Body of pancreas (tissue), 4 donors: ENCODE data around the gene AFG1L.

ENCODE experiments used
- CTCF ChIP-seq, 7 experiments: fragments of 450-650 bp in 4 of 7; fragments of 200-600 bp in 3 of 7; sonication (generic) in 3 of 7; IDR thresholded peaks; one replicate each; pipeline ENCODE4 v1.5.1; 2016 to 2019; ENCODE audit warnings: antibody characterized with exemption in 7 of 7
- POLR2A ChIP-seq, 3 donors: fragments of 450-650 bp; IDR thresholded peaks; one replicate each; pipeline ENCODE4 v1.6.1; 2016; ENCODE audit warnings: antibody characterized with exemption in 3 of 3, mild to moderate bottlenecking in 2 of 3

DNA sequence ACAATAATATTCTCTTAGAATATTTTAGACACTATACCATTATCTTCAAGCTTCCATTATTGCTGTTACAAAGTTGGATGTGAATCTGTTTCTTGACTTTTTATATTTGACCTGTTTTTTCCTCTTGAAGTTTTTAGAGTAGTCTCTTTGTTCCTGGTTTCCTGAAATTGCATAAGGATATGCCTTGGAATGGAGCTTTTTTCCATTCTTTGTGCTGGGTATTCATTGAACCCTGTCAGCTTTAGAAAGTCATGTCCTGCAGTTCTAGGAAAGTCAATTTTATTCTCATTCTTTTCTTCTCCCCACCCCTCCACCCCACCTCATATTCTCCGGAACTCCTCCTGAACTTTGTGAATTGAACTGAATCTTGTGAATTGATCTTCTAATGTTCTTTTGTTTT is 173.5 kb downstream of the AFG1L start:
- TF ChIP-seq POLR2A (IDR thresholded peaks at IDR 0.05) (no peak), CTCF (IDR thresholded peaks at IDR 0.05) (no peak)
